ENCODE data around the gene EXO1. TPM values are rescaled to one million over a fixed set of nuclear protein-coding genes. Genes with fewer than 3 reads are reported as not detected.

Gene EXO1
- total RNA-seq, 2 experiments from 2014 or later = 29.0 to 32.7 TPM

GRCh38 chr1:241870746-241871430 is 22.9 kb downstream of the EXO1 start:
- DNase-seq (no peak), ATAC-seq (ENCODE audit: low read depth) (no peak)
- peaks cover 2% of the 10 kb centered on the region for H3K4me1 Mint-ChIP-seq
- no peaks in the 10 kb centered on the region for H3K27me3 Mint-ChIP-seq
- POLR2A ChIA-PET = no interaction called here
- H3K4me3 Mint-ChIP-seq = no peak overlapping the region
- no peaks in the 10 kb centered on the region for H3K9me3 Mint-ChIP-seq
- H3K36me3 Mint-ChIP-seq = peaks cover 40% of the 10 kb centered on the region
- no peak overlapping the region for H3K27ac Mint-ChIP-seq

DNA sequence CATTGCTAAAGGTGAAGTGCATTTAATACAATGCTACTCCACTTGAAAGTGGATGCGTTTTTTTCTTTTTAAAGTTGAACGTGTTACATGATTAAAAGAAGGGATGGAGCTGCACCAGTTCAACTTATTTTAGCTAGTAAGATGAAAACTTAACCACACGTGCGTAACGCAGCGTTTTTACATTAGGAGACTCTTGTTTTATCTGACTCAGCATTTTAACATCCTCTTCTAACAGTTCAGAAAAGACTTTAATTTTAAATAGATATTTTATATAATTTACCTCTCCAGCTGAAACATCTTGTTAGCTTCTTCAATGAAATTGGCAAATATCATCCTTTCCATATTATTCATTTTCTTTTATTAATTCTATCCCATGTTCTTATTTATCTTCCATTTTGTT is 33.4 kb downstream of the EXO1 start:
- POLR2A ChIA-PET = no interaction called here

DNA sequence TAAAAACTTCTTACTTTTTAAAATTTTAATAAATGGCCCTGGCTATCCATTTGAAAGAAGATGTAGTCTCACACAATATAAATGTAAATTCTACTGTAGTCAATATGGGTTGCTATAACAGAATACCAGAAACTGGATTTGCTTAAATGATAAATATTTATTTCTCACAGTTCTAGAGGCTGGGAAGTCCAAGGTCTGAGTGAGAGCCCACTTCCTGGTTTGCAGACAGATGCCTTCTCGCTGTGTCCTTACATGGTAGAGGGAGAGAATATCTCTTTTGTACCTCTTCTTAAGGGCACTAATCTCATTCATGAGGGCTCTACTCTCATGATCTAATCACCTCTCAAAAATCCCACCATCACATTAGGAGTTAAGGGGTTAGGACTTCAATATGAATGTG is 35.2 kb downstream of the EXO1 start:
- peaks cover 3% of the 10 kb centered on the region for H3K4me1 Mint-ChIP-seq
- H3K4me3 Mint-ChIP-seq = no peak overlapping the region
- no peak overlapping the region for H3K27ac Mint-ChIP-seq
- no peaks in the 10 kb centered on the region for H3K9me3 Mint-ChIP-seq
- no peaks in the 10 kb centered on the region for H3K27me3 Mint-ChIP-seq
- DNase-seq (no peak), ATAC-seq (ENCODE audit: low read depth) (no peak)
- H3K36me3 Mint-ChIP-seq = peaks cover 33% of the 10 kb centered on the region
- POLR2A ChIA-PET = no interaction called here

More for the DNA sequence above, 33.4 kb downstream of the EXO1 start:
- Mint-ChIP-seq H3K27ac (no peak overlapping the region), H3K9me3 (no peaks in the 10 kb centered on the region), H3K27me3 (no peaks in the 10 kb centered on the region), H3K4me3 (no peak overlapping the region), H3K36me3 (peaks cover 34% of the 10 kb centered on the region), H3K4me1 (peaks cover 3% of the 10 kb centered on the region)
- DNase-seq (no peak), ATAC-seq (ENCODE audit: low read depth) (no peak)

DNA sequence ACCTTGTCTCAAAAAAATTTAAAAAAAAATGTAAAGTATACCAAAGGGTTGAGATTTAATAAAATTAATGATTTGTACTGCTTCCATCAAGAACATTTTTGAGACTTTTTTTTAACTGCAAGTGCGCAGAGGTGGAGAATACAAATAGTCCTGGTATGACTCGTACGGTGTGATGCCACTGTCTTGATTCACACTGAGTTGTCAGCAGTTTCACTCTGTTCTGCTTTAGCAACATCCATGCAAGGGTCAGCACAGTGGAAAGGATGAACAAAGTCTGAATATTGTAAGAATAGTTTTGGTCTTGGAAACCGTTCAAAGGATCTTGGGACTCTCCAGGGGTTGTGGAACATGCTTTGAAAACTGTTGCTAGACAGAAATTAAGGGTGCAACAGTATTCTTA is 40.2 kb downstream of the EXO1 start:
- ATAC-seq (ENCODE audit: low read depth) = no peak
- peaks cover 20% of the 10 kb centered on the region for H3K36me3 Mint-ChIP-seq

DNA sequence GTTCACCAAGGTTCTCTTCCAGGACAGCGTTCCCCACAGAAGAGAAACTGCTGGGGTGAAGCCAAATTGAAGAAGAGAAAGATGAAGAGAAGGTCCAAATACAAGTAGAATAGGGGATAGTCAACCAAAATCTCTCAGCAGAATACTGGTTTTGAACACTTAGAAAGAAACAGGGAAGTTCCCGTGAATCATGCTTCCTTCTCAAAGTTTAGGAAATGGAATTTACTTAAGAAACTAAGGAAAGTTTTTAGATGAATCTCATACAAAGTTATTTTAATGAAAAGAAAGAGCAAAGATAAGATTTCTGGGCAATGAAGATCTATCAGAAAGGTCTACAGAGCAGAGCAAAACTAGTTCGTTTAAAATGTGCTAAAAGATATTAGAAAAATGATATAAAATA is 43.3 kb downstream of the EXO1 start:
- H3K4me3 Mint-ChIP-seq = no peak overlapping the region
- H3K36me3 Mint-ChIP-seq = peaks cover 15% of the 10 kb centered on the region
- H3K27ac Mint-ChIP-seq = no peak overlapping the region
- no peaks in the 10 kb centered on the region for H3K27me3 Mint-ChIP-seq
- H3K9me3 Mint-ChIP-seq = no peaks in the 10 kb centered on the region
- ATAC-seq (ENCODE audit: low read depth) (no peak), DNase-seq (no peak)
- POLR2A ChIA-PET = no interaction called here
- no peaks in the 10 kb centered on the region for H3K4me1 Mint-ChIP-seq

More for the DNA sequence above, 40.2 kb downstream of the EXO1 start:
- DNase-seq = no peak
- POLR2A ChIA-PET = no interaction called here
- Mint-ChIP-seq H3K4me3 (no peak overlapping the region), H3K27ac (no peak overlapping the region), H3K9me3 (no peaks in the 10 kb centered on the region), H3K4me1 (peaks cover 1% of the 10 kb centered on the region), H3K27me3 (no peaks in the 10 kb centered on the region)

GRCh38 chr1:241894016-241894415 is 46.0 kb downstream of the EXO1 start:
- DNase-seq (no peak), ATAC-seq (ENCODE audit: low read depth) (no peak)
- H3K4me3 Mint-ChIP-seq = no peak overlapping the region
- no peaks in the 10 kb centered on the region for H3K9me3 Mint-ChIP-seq
- H3K27ac Mint-ChIP-seq = no peak overlapping the region
- no peaks in the 10 kb centered on the region for H3K4me1 Mint-ChIP-seq
- POLR2A ChIA-PET = no interaction called here
- no peaks in the 10 kb centered on the region for H3K27me3 Mint-ChIP-seq
- H3K36me3 Mint-ChIP-seq = peaks cover 17% of the 10 kb centered on the region

DNA sequence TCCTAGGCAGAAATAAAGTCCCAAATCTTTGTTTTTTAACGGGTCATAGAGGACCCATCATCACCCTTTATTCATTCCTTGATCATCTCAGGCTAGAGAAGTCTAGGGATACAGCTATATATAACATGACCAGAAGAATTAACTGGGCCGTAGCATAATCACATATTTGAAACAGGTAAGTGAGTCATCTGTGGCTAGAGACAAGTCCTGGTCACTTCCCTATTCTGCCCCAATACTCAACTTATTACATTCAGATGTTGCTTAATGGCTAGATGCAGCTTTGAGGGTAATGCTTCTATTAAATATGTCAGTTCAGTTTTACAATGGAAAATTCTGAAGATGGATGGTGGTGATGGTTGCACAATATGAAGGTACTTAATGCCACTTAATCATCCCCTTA is 47.0 kb downstream of the EXO1 start:
- H3K4me1 Mint-ChIP-seq = no peaks in the 10 kb centered on the region
- DNase-seq (no peak), ATAC-seq (ENCODE audit: low read depth) (no peak)
- H3K4me3 Mint-ChIP-seq = no peak overlapping the region
- H3K27me3 Mint-ChIP-seq = no peaks in the 10 kb centered on the region
- no peak overlapping the region for H3K27ac Mint-ChIP-seq
- peaks cover 22% of the 10 kb centered on the region for H3K36me3 Mint-ChIP-seq
- POLR2A ChIA-PET = no interaction called here
- H3K9me3 Mint-ChIP-seq = no peaks in the 10 kb centered on the region

DNA sequence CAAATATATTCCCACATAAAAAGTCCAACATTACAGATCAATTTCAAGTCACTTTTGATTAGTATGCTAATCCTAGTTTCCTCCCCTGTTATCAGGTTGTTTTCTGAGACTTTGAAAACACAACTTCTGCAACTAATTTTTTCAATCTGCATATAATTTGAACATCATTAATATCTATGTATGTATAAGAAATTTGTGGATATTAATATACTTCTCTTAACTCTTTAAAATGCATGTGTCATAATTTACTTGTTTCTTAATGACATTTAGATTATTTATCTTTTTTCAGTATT is 48.6 kb downstream of the EXO1 start:
- Mint-ChIP-seq H3K9me3 (no peaks in the 10 kb centered on the region), H3K27ac (no peak overlapping the region), H3K4me1 (no peaks in the 10 kb centered on the region), H3K27me3 (no peaks in the 10 kb centered on the region), H3K36me3 (peaks cover 11% of the 10 kb centered on the region), H3K4me3 (no peak overlapping the region)
- POLR2A ChIA-PET = no interaction called here
- ATAC-seq (ENCODE audit: low read depth) (no peak), DNase-seq (no peak)

DNA sequence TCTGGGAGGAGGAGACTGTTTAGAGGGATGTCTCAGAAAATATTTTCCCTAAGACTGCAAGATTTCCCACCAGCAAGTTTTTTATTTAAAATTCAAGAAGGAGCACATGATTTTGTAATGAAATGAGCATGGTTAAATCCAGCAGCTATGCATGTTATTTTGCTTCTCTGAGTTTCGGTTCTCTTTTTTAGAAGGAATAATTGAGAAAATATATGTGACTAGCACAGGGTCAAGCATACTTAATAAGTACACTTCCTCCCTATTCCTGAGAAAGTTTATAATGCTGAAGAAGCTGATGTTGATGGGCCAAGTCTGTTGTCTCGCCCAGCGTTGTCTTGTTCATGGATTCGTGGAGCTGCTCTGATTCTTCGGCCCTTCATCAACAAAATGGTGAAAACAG is 51.2 kb downstream of the EXO1 start:
- H3K9me3 Mint-ChIP-seq = no peaks in the 10 kb centered on the region
- no peak overlapping the region for H3K27ac Mint-ChIP-seq
- peaks cover 13% of the 10 kb centered on the region for H3K36me3 Mint-ChIP-seq
- no peaks in the 10 kb centered on the region for H3K4me1 Mint-ChIP-seq
- no peak overlapping the region for H3K4me3 Mint-ChIP-seq
- DNase-seq (no peak), ATAC-seq (ENCODE audit: low read depth) (no peak)
- POLR2A ChIA-PET = no interaction called here
- no peaks in the 10 kb centered on the region for H3K27me3 Mint-ChIP-seq

DNA sequence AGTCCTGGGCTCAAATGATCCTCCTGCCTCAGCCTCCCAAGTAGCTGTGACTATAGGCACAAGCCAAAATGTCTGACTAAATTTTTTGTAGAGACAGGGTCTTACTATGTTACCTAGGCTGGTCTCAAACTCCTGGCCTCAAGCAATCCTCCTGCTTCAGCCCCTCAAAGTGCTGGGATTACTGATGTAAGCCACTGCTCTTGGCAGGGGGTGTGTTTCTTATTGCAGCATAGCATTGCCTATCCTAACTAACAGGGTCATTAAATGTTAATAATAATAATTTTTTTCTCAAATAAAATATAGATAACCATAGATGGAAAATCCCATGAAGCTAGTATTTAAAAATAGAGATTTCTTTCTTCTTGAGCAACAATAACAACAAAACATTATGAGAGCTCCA is 52.4 kb downstream of the EXO1 start:
- Mint-ChIP-seq H3K36me3 (peaks cover 13% of the 10 kb centered on the region), H3K9me3 (no peaks in the 10 kb centered on the region), H3K27me3 (no peaks in the 10 kb centered on the region), H3K4me3 (no peak overlapping the region), H3K4me1 (no peaks in the 10 kb centered on the region), H3K27ac (no peak overlapping the region)
- ATAC-seq (ENCODE audit: low read depth) (no peak), DNase-seq (no peak)
- POLR2A ChIA-PET = no interaction called here

- no peaks in the 10 kb centered on the region for H3K4me1 Mint-ChIP-seq
- H3K9me3 Mint-ChIP-seq = no peaks in the 10 kb centered on the region
- POLR2A ChIA-PET = no interaction called here
- DNase-seq = no peak
- no peaks in the 10 kb centered on the region for H3K27me3 Mint-ChIP-seq
- no peak for ATAC-seq (ENCODE audit: low read depth)
- H3K36me3 Mint-ChIP-seq = peaks cover 13% of the 10 kb centered on the region
- no peak overlapping the region for H3K4me3 Mint-ChIP-seq
- no peak overlapping the region for H3K27ac Mint-ChIP-seq
Observed at GRCh38 chr1:241902391-241903065, 54.5 kb downstream of the EXO1 start.

- Mint-ChIP-seq H3K27ac (no peak overlapping the region), H3K4me1 (peaks cover 2% of the 10 kb centered on the region), H3K9me3 (no peaks in the 10 kb centered on the region), H3K27me3 (no peaks in the 10 kb centered on the region), H3K4me3 (no peak overlapping the region), H3K36me3 (no peaks in the 10 kb centered on the region)
- ATAC-seq (ENCODE audit: low read depth) (no peak), DNase-seq (no peak)
- POLR2A ChIA-PET = no interaction called here
Observed at GRCh38 chr1:241916196-241916595, 68.2 kb downstream of the EXO1 start.

DNA sequence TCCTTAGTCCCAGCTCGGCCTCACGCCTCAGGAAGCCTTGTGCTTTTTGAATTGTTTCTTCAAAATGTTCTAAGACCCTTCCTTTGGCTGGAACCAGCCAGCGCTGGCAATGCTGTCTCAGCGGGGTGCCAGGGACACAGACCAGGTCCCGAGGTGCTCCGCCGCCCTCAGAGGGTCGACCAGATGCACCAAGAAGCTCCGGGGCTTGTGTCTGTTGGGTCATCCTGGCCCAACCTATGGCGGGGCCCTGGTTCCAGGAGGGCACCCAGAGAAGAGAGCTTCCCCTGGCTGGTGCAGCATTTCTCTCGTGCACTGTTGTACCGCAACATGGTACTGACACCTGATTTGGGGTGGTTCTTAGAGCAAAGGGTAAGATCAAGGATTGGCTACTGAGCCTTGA is 69.5 kb downstream of the EXO1 start:
- Mint-ChIP-seq H3K9me3 (no peaks in the 10 kb centered on the region), H3K4me3 (no peak overlapping the region), H3K36me3 (no peaks in the 10 kb centered on the region), H3K27ac (no peak overlapping the region), H3K27me3 (no peaks in the 10 kb centered on the region), H3K4me1 (peaks cover 2% of the 10 kb centered on the region)
- POLR2A ChIA-PET = no interaction called here
- ATAC-seq (ENCODE audit: low read depth) (no peak), DNase-seq (no peak)

- ATAC-seq (ENCODE audit: low read depth) = no peak
- no peaks in the 10 kb centered on the region for H3K36me3 Mint-ChIP-seq
- no peak for DNase-seq
- POLR2A ChIA-PET = no interaction called here
- no peak overlapping the region for H3K27ac Mint-ChIP-seq
- H3K27me3 Mint-ChIP-seq = no peaks in the 10 kb centered on the region
- H3K9me3 Mint-ChIP-seq = no peaks in the 10 kb centered on the region
- H3K4me3 Mint-ChIP-seq = no peak overlapping the region
- H3K4me1 Mint-ChIP-seq = peaks cover 2% of the 10 kb centered on the region
Observed at GRCh38 chr1:241918879-241919278, 70.9 kb downstream of the EXO1 start.

Measured in activated naive CD8-positive, alpha-beta T cell treated with anti-CD3 and anti-CD28 coated beads, Interleukin-2, amount 10 ng/mL, durations not matched to agents 7 days and 5 days (primary cell).